ENCODE measurements around the gene PPP2R2C. TPM values are rescaled to one million over a fixed set of nuclear protein-coding genes. Genes with fewer than 3 reads are reported as not detected.

Gene PPP2R2C
- total RNA-seq (2014; rRNA removed; shearing (Covaris generic)) (7.6 and 9.2 TPM in 2 replicates), polyA plus RNA-seq (2016; fragmentation: Nextera tagmentation; extraction: Ambion mirVana) (0.77 and 1.3 TPM in 2 replicates)
- long read RNA-seq, result 0 reads

DNA sequence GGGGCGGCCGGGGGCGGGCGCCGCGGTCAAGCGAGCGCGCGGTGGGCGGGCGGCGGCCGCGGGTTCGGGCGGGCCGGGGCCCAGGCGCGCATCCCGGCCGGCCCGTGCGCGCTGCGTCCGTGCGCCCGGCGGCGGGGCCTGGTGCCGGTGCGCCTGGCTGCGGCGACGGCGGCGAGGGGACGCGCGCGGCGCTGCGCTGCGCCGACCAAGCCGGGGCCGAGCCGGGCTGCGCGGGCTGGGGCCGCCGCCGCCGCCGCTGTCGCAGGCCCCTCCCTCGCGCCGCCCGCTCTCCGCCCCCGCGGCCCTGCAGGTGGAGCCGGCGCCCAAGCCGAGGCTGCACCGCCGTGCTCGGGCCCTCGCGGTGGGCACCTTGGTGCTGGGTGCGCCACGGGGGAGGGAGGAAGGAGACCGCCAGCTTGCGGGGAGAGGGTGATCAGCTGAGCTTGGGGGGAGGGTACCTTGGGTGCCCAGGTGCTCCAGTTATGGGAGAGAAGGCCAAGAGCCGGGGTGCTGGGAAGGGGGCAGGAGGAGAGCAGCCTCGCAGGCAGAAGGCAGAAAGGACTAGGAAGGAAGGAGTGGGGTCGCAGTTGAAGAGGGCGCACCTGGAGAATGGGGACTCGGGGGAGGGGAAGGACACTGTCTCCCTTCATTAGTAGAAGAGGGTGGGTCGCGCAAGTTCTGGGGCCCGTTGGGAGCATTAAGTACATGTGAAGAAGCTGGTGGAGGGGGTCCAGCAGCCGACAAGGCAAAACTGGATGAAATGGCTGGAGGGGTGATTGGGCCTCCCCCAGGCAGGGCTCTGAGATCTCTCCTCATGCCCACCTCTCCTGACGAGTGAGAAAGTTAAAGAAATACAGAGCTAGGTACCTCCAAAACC lies at the start of gene PPP2R2C:
TSS of gene PPP2R2C (minus strand) at position 228 of the 877 bp plus-strand sequence. CDS start 385 bp downstream, outside the sequence.
- H2AFZ ChIP-seq, result peak within 1 kb of the TSS; percentile 95; the same call in 1 of the 2 replicates
- H4K20me1 ChIP-seq (replicated peaks; ENCODE audit: insufficient read depth), result no peaks in the 10 kb centered on the region
- peak within 1 kb of the TSS; percentile 87 for H3K4me2 ChIP-seq
- no peaks in the 10 kb centered on the region for H3K79me2 ChIP-seq (replicated peaks; ENCODE audit: insufficient read depth)
- DNase-seq (ENCODE audit: low spot score) (peak; percentile 62), ATAC-seq (peak; percentile 55)
- no peaks in the 10 kb centered on the region for H3K36me3 Mint-ChIP-seq (ENCODE audit: low read depth)
- no peaks in the 10 kb centered on the region for H3F3A ChIP-seq (replicated peaks; ENCODE audit: low read depth)
- peaks cover 19% of the 10 kb centered on the region for H3K4me1 ChIP-seq (ENCODE audit: insufficient read depth)
- H3K4me1 Mint-ChIP-seq, result peaks cover 17% of the 10 kb centered on the region
- TF ChIP-seq, protein P1, sequence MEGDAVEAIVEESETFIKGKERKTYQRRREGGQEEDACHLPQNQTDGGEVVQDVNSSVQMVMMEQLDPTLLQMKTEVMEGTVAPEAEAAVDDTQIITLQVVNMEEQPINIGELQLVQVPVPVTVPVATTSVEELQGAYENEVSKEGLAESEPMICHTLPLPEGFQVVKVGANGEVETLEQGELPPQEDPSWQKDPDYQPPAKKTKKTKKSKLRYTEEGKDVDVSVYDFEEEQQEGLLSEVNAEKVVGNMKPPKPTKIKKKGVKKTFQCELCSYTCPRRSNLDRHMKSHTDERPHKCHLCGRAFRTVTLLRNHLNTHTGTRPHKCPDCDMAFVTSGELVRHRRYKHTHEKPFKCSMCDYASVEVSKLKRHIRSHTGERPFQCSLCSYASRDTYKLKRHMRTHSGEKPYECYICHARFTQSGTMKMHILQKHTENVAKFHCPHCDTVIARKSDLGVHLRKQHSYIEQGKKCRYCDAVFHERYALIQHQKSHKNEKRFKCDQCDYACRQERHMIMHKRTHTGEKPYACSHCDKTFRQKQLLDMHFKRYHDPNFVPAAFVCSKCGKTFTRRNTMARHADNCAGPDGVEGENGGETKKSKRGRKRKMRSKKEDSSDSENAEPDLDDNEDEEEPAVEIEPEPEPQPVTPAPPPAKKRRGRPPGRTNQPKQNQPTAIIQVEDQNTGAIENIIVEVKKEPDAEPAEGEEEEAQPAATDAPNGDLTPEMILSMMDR (conservative IDR thresholded peaks at IDR 0.05; ENCODE audit: low read depth in 2 of 2), result 0 out of 4 replicates have a peak, but pooled peaks of 1 of the 2 experiments have one; percentile 2
- TF ChIP-seq JUNB (IDR thresholded peaks at IDR 0.05; ENCODE audit: unreplicated experiment) (no peak), STAT1 (IDR thresholded peaks at IDR 0.05; ENCODE audit: unreplicated experiment) (no peak), EZH2 (IDR thresholded peaks at IDR 0.05; ENCODE audit: low read depth, unreplicated experiment) (peak; percentile 36), POLR2AphosphoS5 (IDR thresholded peaks at IDR 0.05; ENCODE audit: low read depth) (peak; percentile 50), ZNF114 (CRISPR knock-in tag; IDR thresholded peaks at IDR 0.05) (no peak), NANOG (IDR thresholded peaks at IDR 0.05; ENCODE audit: borderline replicate concordance) (no peak), CREB1 (CRISPR knock-in tag; IDR thresholded peaks at IDR 0.05; ENCODE audit: low read depth) (no peak)
- TF ChIP-seq, protein P2, sequence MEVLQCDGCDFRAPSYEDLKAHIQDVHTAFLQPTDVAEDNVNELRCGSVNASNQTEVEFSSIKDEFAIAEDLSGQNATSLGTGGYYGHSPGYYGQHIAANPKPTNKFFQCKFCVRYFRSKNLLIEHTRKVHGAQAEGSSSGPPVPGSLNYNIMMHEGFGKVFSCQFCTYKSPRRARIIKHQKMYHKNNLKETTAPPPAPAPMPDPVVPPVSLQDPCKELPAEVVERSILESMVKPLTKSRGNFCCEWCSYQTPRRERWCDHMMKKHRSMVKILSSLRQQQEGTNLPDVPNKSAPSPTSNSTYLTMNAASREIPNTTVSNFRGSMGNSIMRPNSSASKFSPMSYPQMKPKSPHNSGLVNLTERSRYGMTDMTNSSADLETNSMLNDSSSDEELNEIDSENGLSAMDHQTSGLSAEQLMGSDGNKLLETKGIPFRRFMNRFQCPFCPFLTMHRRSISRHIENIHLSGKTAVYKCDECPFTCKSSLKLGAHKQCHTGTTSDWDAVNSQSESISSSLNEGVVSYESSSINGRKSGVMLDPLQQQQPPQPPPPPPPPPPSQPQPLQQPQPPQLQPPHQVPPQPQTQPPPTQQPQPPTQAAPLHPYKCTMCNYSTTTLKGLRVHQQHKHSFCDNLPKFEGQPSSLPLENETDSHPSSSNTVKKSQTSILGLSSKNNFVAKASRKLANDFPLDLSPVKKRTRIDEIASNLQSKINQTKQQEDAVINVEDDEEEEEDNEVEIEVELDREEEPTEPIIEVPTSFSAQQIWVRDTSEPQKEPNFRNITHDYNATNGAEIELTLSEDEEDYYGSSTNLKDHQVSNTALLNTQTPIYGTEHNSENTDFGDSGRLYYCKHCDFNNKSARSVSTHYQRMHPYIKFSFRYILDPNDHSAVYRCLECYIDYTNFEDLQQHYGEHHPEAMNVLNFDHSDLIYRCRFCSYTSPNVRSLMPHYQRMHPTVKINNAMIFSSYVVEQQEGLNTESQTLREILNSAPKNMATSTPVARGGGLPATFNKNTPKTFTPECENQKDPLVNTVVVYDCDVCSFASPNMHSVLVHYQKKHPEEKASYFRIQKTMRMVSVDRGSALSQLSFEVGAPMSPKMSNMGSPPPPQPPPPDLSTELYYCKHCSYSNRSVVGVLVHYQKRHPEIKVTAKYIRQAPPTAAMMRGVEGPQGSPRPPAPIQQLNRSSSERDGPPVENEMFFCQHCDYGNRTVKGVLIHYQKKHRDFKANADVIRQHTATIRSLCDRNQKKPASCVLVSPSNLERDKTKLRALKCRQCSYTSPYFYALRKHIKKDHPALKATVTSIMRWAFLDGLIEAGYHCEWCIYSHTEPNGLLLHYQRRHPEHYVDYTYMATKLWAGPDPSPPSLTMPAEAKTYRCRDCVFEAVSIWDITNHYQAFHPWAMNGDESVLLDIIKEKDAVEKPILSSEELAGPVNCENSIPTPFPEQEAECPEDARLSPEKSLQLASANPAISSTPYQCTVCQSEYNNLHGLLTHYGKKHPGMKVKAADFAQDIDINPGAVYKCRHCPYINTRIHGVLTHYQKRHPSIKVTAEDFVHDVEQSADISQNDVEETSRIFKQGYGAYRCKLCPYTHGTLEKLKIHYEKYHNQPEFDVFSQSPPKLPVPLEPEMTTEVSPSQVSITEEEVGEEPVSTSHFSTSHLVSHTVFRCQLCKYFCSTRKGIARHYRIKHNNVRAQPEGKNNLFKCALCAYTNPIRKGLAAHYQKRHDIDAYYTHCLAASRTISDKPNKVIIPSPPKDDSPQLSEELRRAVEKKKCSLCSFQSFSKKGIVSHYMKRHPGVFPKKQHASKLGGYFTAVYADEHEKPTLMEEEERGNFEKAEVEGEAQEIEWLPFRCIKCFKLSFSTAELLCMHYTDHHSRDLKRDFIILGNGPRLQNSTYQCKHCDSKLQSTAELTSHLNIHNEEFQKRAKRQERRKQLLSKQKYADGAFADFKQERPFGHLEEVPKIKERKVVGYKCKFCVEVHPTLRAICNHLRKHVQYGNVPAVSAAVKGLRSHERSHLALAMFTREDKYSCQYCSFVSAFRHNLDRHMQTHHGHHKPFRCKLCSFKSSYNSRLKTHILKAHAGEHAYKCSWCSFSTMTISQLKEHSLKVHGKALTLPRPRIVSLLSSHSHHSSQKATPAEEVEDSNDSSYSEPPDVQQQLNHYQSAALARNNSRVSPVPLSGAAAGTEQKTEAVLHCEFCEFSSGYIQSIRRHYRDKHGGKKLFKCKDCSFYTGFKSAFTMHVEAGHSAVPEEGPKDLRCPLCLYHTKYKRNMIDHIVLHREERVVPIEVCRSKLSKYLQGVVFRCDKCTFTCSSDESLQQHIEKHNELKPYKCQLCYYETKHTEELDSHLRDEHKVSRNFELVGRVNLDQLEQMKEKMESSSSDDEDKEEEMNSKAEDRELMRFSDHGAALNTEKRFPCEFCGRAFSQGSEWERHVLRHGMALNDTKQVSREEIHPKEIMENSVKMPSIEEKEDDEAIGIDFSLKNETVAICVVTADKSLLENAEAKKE (CRISPR knock-in tag; IDR thresholded peaks at IDR 0.05), result no peak
- TF ChIP-seq, protein P3, sequence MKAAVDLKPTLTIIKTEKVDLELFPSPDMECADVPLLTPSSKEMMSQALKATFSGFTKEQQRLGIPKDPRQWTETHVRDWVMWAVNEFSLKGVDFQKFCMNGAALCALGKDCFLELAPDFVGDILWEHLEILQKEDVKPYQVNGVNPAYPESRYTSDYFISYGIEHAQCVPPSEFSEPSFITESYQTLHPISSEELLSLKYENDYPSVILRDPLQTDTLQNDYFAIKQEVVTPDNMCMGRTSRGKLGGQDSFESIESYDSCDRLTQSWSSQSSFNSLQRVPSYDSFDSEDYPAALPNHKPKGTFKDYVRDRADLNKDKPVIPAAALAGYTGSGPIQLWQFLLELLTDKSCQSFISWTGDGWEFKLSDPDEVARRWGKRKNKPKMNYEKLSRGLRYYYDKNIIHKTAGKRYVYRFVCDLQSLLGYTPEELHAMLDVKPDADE (IDR thresholded peaks at IDR 0.05), result no peak
- H3K27ac ChIP-seq (ENCODE audit: low read depth), result no peak within 1 kb of the TSS
- no peaks in the 10 kb centered on the region; the same call in 2 of the 3 replicates for H3K9me3 Mint-ChIP-seq
- H3K27me3 ChIP-seq (ENCODE audit: insufficient read depth), result peaks cover 54% of the 10 kb centered on the region
- H3K36me3 ChIP-seq (ENCODE audit: insufficient read depth), result no peaks in the 10 kb centered on the region
- H3K4me3 ChIP-seq, result peak within 1 kb of the TSS; percentile 68
- H3K4me3 Mint-ChIP-seq, result peak within 1 kb of the TSS; percentile 77
- no peak within 1 kb of the TSS for H3K27ac Mint-ChIP-seq
- H3K27me3 Mint-ChIP-seq (ENCODE audit: insufficient read depth, low read depth, poor library complexity), result peaks cover 52% of the 10 kb centered on the region
- H3K9me2 ChIP-seq (ENCODE audit: insufficient read depth), result no peaks in the 10 kb centered on the region

All from GM23338 (cell line).